HFFc6 (cell line): ENCODE measurements around the gene PKHD1. TPM values are rescaled to one million over a fixed set of nuclear protein-coding genes. Genes with fewer than 3 reads are reported as not detected.

Experiments used
- DNase-seq: peaks from one replicate; pipeline ENCODE4 v3.0.0-alpha.2; 2018
- H3K27ac Mint-ChIP-seq: 2 replicates; pipeline ENCODE4 v1.8.0; 2020; ENCODE audit warnings: mild to moderate bottlenecking, mixed read lengths
- H3K27me3 Mint-ChIP-seq: 2 replicates; pipeline ENCODE4 v1.8.0; 2021; ENCODE audit warnings: mild to moderate bottlenecking, moderate library complexity, mixed read lengths; ENCODE audit not compliant: insufficient read depth
- H3K36me3 Mint-ChIP-seq: 2 replicates; pipeline ENCODE4 v1.8.0; 2021; ENCODE audit warnings: low read depth, mixed read lengths
- H3K4me1 Mint-ChIP-seq: 2 replicates; pipeline ENCODE4 v1.8.0; 2020; ENCODE audit warnings: low read depth, mixed read lengths
- H3K4me3 Mint-ChIP-seq: 2 replicates; pipeline ENCODE4 v1.8.0; 2020; ENCODE audit warnings: mild to moderate bottlenecking, moderate library complexity, mixed read lengths
- H3K9me3 Mint-ChIP-seq: 2 replicates; pipeline ENCODE4 v1.8.0; 2020; ENCODE audit warnings: mild to moderate bottlenecking, mixed read lengths
- CTCF ChIP-seq: fragments of 200-600 bp; sonication (generic); IDR thresholded peaks from 2 replicates; pipeline ENCODE4 v1.5.0; 2021; ENCODE audit warnings: antibody characterized with exemption, mild to moderate bottlenecking
- total RNA-seq, 6 experiments: library from RNA; stranded (reverse); fragmentation: NEBNext Ultra II Directional; extraction: Animal tissue kit (Norgen Biotek cat#: 25700); gene quantifications; 2 replicates in 1 of 6; 3 replicates in 5 of 6; pipeline ENCODE4 v1.2.3, GENCODE V29; 2021

The PKHD1 gene
- total RNA-seq, 6 experiments from 2014 or later = not detected

GRCh38 chr6:52133324-52133723 is 45.9 kb upstream of the PKHD1 start:
- no peak overlapping the region for H3K4me3 Mint-ChIP-seq
- DNase-seq = no peak
- no peaks in the 10 kb centered on the region for H3K4me1 Mint-ChIP-seq
- no peak for TF ChIP-seq CTCF
- H3K36me3 Mint-ChIP-seq = no peaks in the 10 kb centered on the region
- H3K9me3 Mint-ChIP-seq = no peaks in the 10 kb centered on the region
- H3K27me3 Mint-ChIP-seq = peaks cover 17% of the 10 kb centered on the region
- no peak overlapping the region for H3K27ac Mint-ChIP-seq

- H3K9me3 Mint-ChIP-seq = no peaks in the 10 kb centered on the region
- H3K27ac Mint-ChIP-seq = no peak overlapping the region
- DNase-seq = no peak
- H3K36me3 Mint-ChIP-seq = no peaks in the 10 kb centered on the region
- H3K4me1 Mint-ChIP-seq = no peaks in the 10 kb centered on the region
- H3K4me3 Mint-ChIP-seq = no peak overlapping the region
- TF ChIP-seq CTCF = no peak
- peaks cover 16% of the 10 kb centered on the region for H3K27me3 Mint-ChIP-seq
Observed at GRCh38 chr6:52132292-52132691, 44.9 kb upstream of the PKHD1 start.

GRCh38 chr6:52130440-52130839 is 43.0 kb upstream of the PKHD1 start:
- H3K36me3 Mint-ChIP-seq = no peaks in the 10 kb centered on the region
- peaks cover 9% of the 10 kb centered on the region for H3K27me3 Mint-ChIP-seq
- DNase-seq = no peak

GRCh38 chr6:52127957-52128356 is 40.5 kb upstream of the PKHD1 start:
- H3K27me3 Mint-ChIP-seq = peaks cover 2% of the 10 kb centered on the region; the same call in 1 of the 2 replicates
- no peak for TF ChIP-seq CTCF
- no peaks in the 10 kb centered on the region for H3K4me1 Mint-ChIP-seq
- no peak overlapping the region for H3K27ac Mint-ChIP-seq
- H3K4me3 Mint-ChIP-seq = no peak overlapping the region
- no peak for DNase-seq
- no peaks in the 10 kb centered on the region for H3K9me3 Mint-ChIP-seq
- no peaks in the 10 kb centered on the region for H3K36me3 Mint-ChIP-seq

More at GRCh38 chr6:52130440-52130839, 43.0 kb upstream of the PKHD1 start:
- H3K4me1 Mint-ChIP-seq = no peaks in the 10 kb centered on the region
- no peak for TF ChIP-seq CTCF
- no peak overlapping the region for H3K4me3 Mint-ChIP-seq
- no peaks in the 10 kb centered on the region for H3K9me3 Mint-ChIP-seq
- H3K27ac Mint-ChIP-seq = no peak overlapping the region

- Mint-ChIP-seq H3K4me1 (no peaks in the 10 kb centered on the region), H3K9me3 (no peaks in the 10 kb centered on the region), H3K36me3 (no peaks in the 10 kb centered on the region), H3K4me3 (no peak overlapping the region), H3K27me3 (peaks cover 1% of the 10 kb centered on the region; the same call in 1 of the 2 replicates), H3K27ac (no peak overlapping the region)
- TF ChIP-seq CTCF = no peak
- DNase-seq = no peak
Observed at GRCh38 chr6:52126231-52126630, 38.8 kb upstream of the PKHD1 start.

- peaks cover 1% of the 10 kb centered on the region; the same call in 1 of the 2 replicates for H3K27me3 Mint-ChIP-seq
- no peak overlapping the region for H3K27ac Mint-ChIP-seq
- no peak for DNase-seq
- H3K4me3 Mint-ChIP-seq = no peak overlapping the region
- no peaks in the 10 kb centered on the region for H3K9me3 Mint-ChIP-seq
- no peaks in the 10 kb centered on the region for H3K36me3 Mint-ChIP-seq
- no peaks in the 10 kb centered on the region for H3K4me1 Mint-ChIP-seq
- TF ChIP-seq CTCF = no peak
Observed at GRCh38 chr6:52125572-52125971, 38.2 kb upstream of the PKHD1 start.
